WI38 (cell line): ENCODE data around the gene DIO3.

Experiments used
- H3K4me3 ChIP-seq: 2 replicates; pipeline ENCODE4 v1.5.1; 2011; ENCODE audit warnings: low read depth, mild to moderate bottlenecking, control low read depth, low read length
- CTCF ChIP-seq: IDR thresholded peaks from 2 replicates; pipeline ENCODE4 v1.5.1; 2012; ENCODE audit warnings: low read depth, mild to moderate bottlenecking, control low read depth, low read length

The DIO3 gene

GRCh38 chr14:101556131-101556530 lies 5.2 kb upstream of the DIO3 start:
- no peak overlapping the region for H3K4me3 ChIP-seq
- no peak for TF ChIP-seq CTCF

GRCh38 chr14:101556566-101557320 lies 4.6 kb upstream of the DIO3 start:
- TF ChIP-seq CTCF: no peak
- no peak overlapping the region for H3K4me3 ChIP-seq

GRCh38 chr14:101557321-101557695 lies 4.0 kb upstream of the DIO3 start:
- no peak overlapping the region for H3K4me3 ChIP-seq
- TF ChIP-seq CTCF: no peak

GRCh38 chr14:101557811-101558738 lies 3.2 kb upstream of the DIO3 start:
- TF ChIP-seq CTCF: no peak
- no peak overlapping the region for H3K4me3 ChIP-seq

GRCh38 chr14:101558739-101559240 lies 2.5 kb upstream of the DIO3 start:
- no peak overlapping the region for H3K4me3 ChIP-seq
- TF ChIP-seq CTCF: no peak

GRCh38 chr14:101559250-101559623 lies 2.1 kb upstream of the DIO3 start:
- TF ChIP-seq CTCF: no peak
- no peak overlapping the region for H3K4me3 ChIP-seq
